Stimulated activated naive CD8-positive, alpha-beta T cell treated with anti-CD3 and anti-CD28 coated beads, Interleukin-15, Interleukin-2, amounts not matched to agents 100 ng/mL and 50 ng/mL, for 24 hours (primary cell): ENCODE measurements around the gene SCGB1C1.

ENCODE experiments used
- H3K27ac Mint-ChIP-seq: one replicate; pipeline ENCODE4 v1.8.0; 2021; ENCODE audit warnings: mild to moderate bottlenecking, mixed read lengths
- H3K27me3 Mint-ChIP-seq: one replicate; pipeline ENCODE4 v1.8.0; 2021; ENCODE audit warnings: mixed read lengths
- H3K36me3 Mint-ChIP-seq: one replicate; pipeline ENCODE4 v1.8.0; 2021; ENCODE audit warnings: low read depth, mixed read lengths
- H3K4me1 Mint-ChIP-seq: one replicate; pipeline ENCODE4 v1.8.0; 2021; ENCODE audit warnings: low read depth, mixed read lengths
- H3K4me3 Mint-ChIP-seq: one replicate; pipeline ENCODE4 v1.8.0; 2021; ENCODE audit warnings: mild to moderate bottlenecking, mixed read lengths
- H3K9me3 Mint-ChIP-seq: one replicate; pipeline ENCODE4 v1.8.0; 2021; ENCODE audit warnings: mixed read lengths

Gene SCGB1C1

DNA sequence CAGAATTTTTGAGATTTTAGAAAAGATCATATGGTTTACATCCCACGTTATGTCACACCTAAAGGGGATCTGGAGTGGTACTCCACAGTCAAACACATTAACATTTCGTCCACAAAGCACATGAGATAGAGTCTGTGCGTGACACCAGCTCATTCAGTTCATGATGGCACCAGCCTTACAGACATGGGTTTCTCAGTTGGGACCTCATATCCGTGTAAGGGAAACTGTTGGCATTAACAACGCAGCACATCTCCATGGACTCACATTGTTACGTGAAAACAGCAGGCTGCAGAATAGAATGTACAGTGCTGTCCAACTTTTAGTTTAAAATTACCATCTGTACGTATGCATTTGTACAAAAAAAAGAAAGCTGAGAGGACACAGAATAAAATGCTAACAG, 28.7 kb downstream of the SCGB1C1 start:
- Mint-ChIP-seq H3K27me3 (no peaks in the 10 kb centered on the region), H3K36me3 (peaks cover 28% of the 10 kb centered on the region), H3K27ac (no peak overlapping the region), H3K4me1 (peaks cover 18% of the 10 kb centered on the region), H3K4me3 (no peak overlapping the region), H3K9me3 (no peaks in the 10 kb centered on the region)

DNA sequence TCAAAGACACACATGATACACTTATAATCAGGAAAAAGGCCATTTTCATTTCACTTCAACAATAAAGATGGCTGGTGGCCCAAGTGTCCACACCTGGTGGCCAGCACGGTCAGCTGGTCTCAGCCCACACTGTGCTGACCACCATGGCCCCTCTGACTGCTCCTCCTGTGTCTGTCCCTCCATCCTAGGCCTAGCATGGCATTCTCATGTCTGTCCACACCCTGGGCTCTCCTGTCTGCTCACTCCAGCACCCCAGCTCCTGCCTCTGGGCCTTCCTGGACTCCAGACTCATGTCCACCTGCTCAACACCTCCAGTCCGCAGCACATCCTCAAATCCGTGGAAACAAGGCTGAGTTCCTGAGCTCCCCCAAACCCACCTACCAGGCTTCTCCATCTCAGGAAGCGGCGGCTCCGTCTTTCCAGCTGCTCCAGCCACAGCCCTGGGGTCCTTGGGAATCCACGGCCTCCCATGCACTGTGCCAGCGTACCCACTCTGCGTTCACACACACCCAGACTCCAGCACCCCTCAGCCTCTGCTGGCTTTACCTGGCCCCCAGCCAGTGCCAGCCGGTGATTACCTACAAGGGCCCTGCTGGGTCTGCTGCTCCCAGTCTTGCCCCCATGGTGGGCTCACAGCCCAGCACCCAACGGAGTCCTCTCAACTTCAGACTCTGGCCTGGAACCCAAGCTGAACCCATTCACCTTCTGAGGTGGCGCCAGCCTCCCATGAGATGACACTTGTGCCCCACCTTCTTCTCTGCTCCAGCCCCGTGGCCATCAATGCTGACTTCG, 29.3 kb downstream of the SCGB1C1 start:
- H3K36me3 Mint-ChIP-seq: peaks cover 28% of the 10 kb centered on the region
- peaks cover 18% of the 10 kb centered on the region for H3K4me1 Mint-ChIP-seq
- H3K9me3 Mint-ChIP-seq: no peaks in the 10 kb centered on the region
- no peak overlapping the region for H3K27ac Mint-ChIP-seq
- no peaks in the 10 kb centered on the region for H3K27me3 Mint-ChIP-seq
- H3K4me3 Mint-ChIP-seq: no peak overlapping the region

DNA sequence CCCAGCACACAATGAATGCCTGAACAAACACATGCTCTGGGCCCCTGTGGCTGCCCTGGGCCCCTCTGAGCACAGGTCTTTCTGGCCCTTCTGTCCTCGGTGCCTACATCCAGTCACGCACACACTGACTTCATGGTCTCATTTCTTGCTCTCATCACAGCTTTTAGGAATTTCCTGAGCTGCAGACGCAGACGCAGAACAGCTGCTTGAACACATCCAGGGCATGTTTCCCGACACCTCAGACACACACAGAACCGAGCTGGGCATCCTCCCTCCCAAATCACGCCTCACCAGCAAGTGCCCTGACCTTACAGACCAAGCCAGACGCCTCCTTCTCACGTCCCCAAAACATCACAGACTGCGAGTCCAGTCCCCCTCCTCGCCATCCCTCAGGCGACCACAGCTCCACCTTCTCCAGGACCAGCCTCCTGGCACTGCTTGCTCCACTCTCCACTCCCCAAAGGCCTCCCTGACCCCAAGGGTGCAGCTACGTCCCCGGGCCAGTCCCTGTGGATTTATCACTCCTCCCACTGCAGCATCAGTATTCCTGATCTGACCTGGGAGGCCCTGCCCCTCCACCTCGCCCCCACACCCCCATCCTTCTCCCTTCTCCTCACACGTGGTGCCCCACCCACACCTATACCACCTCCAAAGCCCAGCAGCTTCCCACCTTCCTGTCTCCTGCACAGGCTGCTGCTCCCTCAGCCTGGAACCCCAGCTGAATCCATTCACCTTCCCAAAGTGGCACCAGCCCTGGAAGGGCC, 30.3 kb downstream of the SCGB1C1 start:
- H3K36me3 Mint-ChIP-seq: peaks cover 25% of the 10 kb centered on the region
- H3K4me1 Mint-ChIP-seq: peaks cover 15% of the 10 kb centered on the region
- no peaks in the 10 kb centered on the region for H3K27me3 Mint-ChIP-seq
- no peak overlapping the region for H3K4me3 Mint-ChIP-seq
- H3K27ac Mint-ChIP-seq: no peak overlapping the region
- H3K9me3 Mint-ChIP-seq: no peaks in the 10 kb centered on the region

DNA sequence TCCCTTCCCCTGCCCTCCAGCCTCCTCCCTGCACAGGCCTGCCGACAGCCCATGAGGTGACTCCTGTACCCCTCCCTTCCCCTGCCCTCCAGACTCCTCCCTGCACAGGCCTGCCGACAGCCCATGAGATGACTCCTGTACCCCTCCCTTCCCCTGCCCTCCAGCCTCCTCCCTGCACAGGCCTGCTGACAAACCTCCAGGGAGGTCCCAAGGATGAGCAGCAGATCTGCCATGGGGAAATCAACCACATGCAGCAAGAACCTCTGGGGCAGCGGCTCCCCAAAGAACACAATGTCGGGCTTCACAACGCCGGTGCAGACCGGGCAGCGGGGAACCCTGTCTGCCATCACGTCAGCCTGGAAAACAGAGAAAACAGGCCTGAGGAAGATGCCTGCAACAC, 31.0 kb downstream of the SCGB1C1 start:
- H3K27ac Mint-ChIP-seq: no peak overlapping the region
- H3K4me3 Mint-ChIP-seq: no peak overlapping the region
- peaks cover 22% of the 10 kb centered on the region for H3K4me1 Mint-ChIP-seq
- no peaks in the 10 kb centered on the region for H3K27me3 Mint-ChIP-seq
- H3K9me3 Mint-ChIP-seq: no peaks in the 10 kb centered on the region
- peaks cover 31% of the 10 kb centered on the region for H3K36me3 Mint-ChIP-seq

DNA sequence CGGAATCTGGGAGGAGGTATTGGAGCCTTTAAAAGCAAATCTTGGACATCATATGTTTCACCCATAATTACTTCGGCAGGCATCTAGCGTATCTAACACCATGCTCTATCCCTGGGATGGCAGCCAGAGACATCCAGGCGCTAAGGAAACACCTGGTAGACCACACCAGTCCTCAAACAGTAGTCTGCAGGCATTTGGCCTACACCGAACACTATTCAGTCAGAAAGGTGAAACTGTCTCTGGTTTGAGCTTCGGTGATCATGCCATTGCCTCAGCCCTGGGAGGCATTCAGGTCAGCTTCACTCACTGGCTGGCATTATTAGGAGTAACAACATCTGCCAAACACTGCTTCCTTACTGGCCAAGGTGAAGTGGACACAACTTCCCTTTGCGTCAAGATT, 31.5 kb downstream of the SCGB1C1 start:
- peaks cover 32% of the 10 kb centered on the region for H3K36me3 Mint-ChIP-seq
- H3K27ac Mint-ChIP-seq: peak overlapping the region; percentile 36
- H3K4me1 Mint-ChIP-seq: peaks cover 25% of the 10 kb centered on the region
- no peaks in the 10 kb centered on the region for H3K9me3 Mint-ChIP-seq
- no peak overlapping the region for H3K4me3 Mint-ChIP-seq
- H3K27me3 Mint-ChIP-seq: no peaks in the 10 kb centered on the region

DNA sequence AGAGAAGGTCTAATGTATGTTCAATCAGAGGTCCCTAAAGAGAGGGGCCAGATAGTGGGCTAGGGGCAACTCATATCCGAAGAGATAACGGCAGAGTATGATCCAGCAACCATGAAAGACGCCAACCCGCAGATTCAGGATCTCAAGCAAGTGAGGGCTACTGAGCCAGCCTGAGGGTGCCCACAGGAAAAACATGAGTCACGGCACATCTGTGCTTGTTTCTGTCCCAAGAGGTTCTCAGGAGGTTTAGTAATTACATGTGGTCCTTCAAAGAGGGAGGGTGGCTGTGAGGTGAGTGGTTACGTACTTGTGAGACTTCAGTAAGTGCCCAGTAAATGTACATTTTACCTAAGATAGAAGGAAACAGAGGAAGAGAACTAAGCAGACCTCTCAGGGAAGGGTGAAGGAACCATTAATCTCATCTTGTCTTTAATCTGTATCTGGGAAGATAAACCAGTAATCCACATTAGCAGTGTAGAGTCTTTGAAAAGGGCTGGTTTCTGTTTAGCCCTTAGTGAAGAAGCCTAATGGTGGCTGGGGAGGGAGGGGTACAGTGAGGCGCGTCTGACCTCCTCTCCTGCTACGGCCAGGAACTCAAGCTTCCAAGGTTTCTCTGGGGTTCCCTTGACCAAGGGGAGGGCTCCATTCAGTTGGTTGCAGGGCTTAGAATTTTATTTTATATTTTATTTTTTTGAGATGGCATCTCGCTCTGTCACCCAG, 33.0 kb downstream of the SCGB1C1 start:
- H3K4me3 Mint-ChIP-seq: peak overlapping the region; percentile 27
- H3K36me3 Mint-ChIP-seq: peaks cover 32% of the 10 kb centered on the region
- peaks cover 25% of the 10 kb centered on the region for H3K4me1 Mint-ChIP-seq
- peak overlapping the region; percentile 89 for H3K27ac Mint-ChIP-seq
- H3K9me3 Mint-ChIP-seq: no peaks in the 10 kb centered on the region
- H3K27me3 Mint-ChIP-seq: no peaks in the 10 kb centered on the region

DNA sequence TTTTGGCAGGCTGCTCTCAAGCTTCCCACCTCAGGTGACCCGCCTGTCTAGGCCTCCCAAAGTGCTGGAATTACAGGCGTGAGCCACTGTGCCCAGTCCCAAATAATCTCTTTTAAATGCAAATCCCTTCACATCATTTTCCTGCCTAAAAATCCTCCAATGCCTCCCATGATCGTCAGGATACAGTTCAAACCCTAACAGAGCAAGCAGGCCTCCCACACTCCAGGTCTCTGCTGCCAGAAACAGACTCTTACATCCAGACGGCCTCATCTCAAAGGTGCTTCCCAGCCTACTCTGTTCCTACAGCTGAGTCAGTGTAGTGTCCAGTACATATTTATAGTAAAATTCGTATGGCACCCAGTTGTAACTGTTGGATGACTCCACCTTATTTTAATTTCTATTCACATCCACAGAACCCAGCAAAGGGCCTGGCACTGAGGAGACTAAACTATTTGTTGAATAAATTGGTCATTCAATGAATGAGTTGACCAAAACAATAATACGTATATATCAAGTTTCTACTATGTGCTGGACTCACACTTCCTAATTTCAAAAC, 35.0 kb downstream of the SCGB1C1 start:
- no peak overlapping the region for H3K4me3 Mint-ChIP-seq

DNA sequence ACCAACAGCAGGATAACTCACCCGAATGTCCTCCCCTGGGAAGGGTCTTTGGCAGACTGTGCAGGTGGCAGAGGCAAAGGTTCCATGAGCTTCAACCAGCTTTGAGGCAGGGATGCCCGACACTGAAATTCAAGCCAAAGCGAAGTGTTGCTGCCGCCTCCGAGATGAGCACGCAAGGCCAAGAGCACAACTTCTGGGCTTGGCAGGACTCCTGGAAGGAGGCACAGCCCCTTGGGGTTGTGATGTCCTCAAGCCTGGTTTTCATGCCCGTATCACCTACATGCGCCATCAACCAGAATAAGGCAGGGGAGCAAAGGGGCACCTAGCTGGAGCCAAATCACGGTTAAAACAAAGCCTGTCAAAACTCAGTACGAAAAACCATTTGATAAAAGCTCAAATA, 37.6 kb downstream of the SCGB1C1 start:
- no peak overlapping the region for H3K27ac Mint-ChIP-seq
- peaks cover 17% of the 10 kb centered on the region for H3K36me3 Mint-ChIP-seq
- H3K4me1 Mint-ChIP-seq: peaks cover 33% of the 10 kb centered on the region
- H3K4me3 Mint-ChIP-seq: no peak overlapping the region
- H3K27me3 Mint-ChIP-seq: no peaks in the 10 kb centered on the region
- no peaks in the 10 kb centered on the region for H3K9me3 Mint-ChIP-seq

More for the DNA sequence above, 35.0 kb downstream of the SCGB1C1 start:
- no peaks in the 10 kb centered on the region for H3K27me3 Mint-ChIP-seq
- H3K9me3 Mint-ChIP-seq: no peaks in the 10 kb centered on the region
- peaks cover 25% of the 10 kb centered on the region for H3K4me1 Mint-ChIP-seq
- H3K36me3 Mint-ChIP-seq: peaks cover 23% of the 10 kb centered on the region
- peak overlapping the region; percentile 41 for H3K27ac Mint-ChIP-seq

DNA sequence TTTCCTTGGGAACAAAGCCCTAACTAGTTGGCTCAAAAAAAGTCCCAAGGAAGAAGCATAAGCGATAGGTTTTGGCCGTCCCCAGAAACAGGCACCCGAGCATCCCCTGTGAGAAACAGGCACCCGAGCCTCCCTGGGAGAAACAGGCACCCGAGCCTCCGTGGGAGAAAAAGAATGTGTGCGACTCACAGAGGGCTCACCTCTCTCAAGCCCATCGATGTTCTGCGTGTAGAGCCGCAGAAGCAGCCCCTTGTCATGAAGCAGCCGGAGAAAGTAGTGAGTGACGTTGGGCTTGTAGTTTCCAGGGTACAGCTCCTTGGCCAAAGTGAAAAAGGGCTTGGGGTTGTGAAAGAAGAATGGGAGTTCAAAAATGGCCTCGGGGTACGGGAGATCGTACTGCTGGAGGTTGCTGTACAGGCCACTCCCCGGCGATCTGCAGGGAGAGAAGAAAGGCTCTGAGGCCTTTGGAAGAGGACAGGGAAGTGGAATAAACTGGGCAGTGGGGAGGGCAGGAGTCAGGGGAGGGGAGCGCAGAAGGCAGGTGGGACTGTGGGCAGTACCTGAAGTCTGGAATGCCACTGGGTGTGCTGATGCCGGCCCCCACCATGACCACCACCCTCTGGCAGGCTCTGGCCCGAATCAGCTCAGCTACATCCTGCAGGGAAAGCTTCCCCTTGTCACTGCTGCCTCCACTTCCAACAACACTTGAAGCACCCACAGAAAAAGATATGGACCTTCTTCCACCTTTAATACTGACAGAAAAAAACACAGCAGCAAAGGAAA, 40.1 kb downstream of the SCGB1C1 start:
- Mint-ChIP-seq H3K27me3 (no peaks in the 10 kb centered on the region), H3K9me3 (no peaks in the 10 kb centered on the region), H3K4me3 (no peak overlapping the region), H3K36me3 (peaks cover 9% of the 10 kb centered on the region), H3K4me1 (peaks cover 32% of the 10 kb centered on the region), H3K27ac (no peak overlapping the region)

DNA sequence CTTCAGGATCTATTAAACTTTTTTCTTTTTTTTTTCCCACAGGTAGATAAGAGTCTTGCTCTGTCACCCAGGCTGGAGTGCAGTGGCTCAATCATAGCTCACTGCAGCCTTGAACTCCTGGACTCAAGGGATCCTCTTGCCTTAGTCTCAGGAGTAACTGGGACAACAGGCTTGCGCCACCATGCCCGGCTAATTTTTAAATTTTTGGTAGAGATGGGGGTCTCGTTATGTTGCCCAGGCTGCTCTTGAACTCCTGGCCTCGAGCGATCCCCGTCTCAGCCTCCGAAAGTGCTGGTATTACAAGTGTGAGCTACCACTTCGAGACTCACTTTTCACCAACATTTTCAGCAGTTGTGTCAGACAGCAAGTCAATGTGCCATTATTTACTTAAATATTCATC, 42.3 kb downstream of the SCGB1C1 start:
- peaks cover 20% of the 10 kb centered on the region for H3K36me3 Mint-ChIP-seq
- no peaks in the 10 kb centered on the region for H3K9me3 Mint-ChIP-seq
- H3K4me3 Mint-ChIP-seq: peak overlapping the region; percentile 94
- no peaks in the 10 kb centered on the region for H3K27me3 Mint-ChIP-seq
- H3K27ac Mint-ChIP-seq: peak overlapping the region; percentile 93
- peaks cover 42% of the 10 kb centered on the region for H3K4me1 Mint-ChIP-seq

DNA sequence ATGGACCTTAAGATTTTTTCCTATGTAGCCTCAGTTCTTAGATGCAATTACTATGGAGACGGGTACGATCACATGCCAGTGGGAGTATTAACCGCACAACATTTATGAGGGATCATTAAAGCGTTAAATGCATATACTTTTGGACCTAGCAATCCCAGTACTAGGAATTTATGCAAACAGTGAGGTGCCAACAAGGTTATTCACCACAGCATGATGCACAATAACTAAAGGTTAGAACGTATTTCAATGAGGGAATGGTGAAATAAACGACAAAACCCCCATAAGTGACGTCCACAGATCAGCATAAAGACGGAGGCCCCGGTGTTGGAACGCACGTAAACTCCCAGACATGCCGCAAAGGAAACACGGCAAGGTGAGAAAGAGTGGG, 42.7 kb downstream of the SCGB1C1 start:
- Mint-ChIP-seq H3K9me3 (no peaks in the 10 kb centered on the region), H3K27me3 (no peaks in the 10 kb centered on the region), H3K27ac (peak overlapping the region; percentile 93), H3K4me1 (peaks cover 46% of the 10 kb centered on the region), H3K4me3 (peak overlapping the region; percentile 94), H3K36me3 (peaks cover 25% of the 10 kb centered on the region)

DNA sequence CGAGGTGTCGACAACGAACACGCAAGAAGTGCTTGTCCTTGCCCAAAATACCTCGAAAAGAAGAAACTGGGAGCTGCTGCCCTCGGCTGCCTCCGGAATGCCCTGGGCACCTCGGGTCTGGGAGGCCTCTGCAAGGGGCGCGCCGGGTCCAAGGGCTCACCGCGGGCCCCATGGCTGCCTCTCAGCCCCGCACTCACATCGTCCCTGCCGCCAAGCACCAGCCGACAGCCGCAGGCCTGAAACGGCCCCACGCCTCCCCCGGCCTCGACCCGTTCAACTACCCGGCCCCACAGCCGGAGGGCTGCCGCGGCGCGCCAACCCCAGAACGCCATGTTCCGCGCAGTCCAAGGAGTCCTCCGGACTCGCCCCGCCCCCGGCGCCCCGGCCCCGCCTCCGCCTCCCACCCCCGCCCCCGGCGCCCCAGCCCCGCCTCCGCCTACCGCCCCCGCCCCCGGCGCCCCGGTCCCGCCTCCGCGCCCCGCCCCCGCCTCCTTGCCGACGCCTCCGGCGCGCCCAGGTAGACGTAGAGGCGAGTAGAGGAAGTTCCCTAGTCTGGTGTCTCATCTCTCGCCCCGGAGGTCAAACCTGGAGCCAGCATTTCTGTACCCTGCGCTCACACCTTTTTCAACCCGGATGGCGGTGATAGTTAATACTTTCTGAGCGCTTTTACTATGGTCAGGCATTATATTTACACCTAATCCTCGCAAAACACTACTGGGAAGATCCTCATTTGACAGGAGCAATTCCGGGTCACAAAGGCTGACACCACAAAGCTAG, 43.3 kb downstream of the SCGB1C1 start, which contains the start of gene SIRT3:
TSS of gene SIRT3 (minus strand) at position 346 of the 777 bp plus-strand sequence. CDS start at position 332, 14 bp downstream.
- H3K9me3 Mint-ChIP-seq: no peaks in the 10 kb centered on the region
- H3K27me3 Mint-ChIP-seq: no peaks in the 10 kb centered on the region
- peak within 1 kb of the TSS; percentile 99 for H3K27ac Mint-ChIP-seq
- peaks cover 27% of the 10 kb centered on the region for H3K36me3 Mint-ChIP-seq
- peaks cover 49% of the 10 kb centered on the region for H3K4me1 Mint-ChIP-seq
- peak within 1 kb of the TSS; percentile 94 for H3K4me3 Mint-ChIP-seq
